SK-N-SH (cell line): ENCODE measurements around the gene ATOSA. TPM values are rescaled to one million over a fixed set of nuclear protein-coding genes. Genes with fewer than 3 reads are reported as not detected.

Experiments
- CHD2 ChIP-seq: fragments of 150-350 bp; IDR thresholded peaks from 2 replicates; pipeline ENCODE4 v1.6.1; 2018; ENCODE audit warnings: low read length; ENCODE audit not compliant: partially characterized antibody
- EP300 ChIP-seq, 2 experiments: IDR thresholded peaks; 2 replicates each; pipeline versions ENCODE4 v1.4.0 to v1.6.1; 2012; ENCODE audit warnings: borderline replicate concordance in 1 of 2, low read depth in 1 of 2, low read length in 1 of 2
- FOSL2 ChIP-seq: IDR thresholded peaks from 2 replicates; pipeline ENCODE4 v1.4.0; 2012; ENCODE audit warnings: low read depth, mild to moderate bottlenecking, moderate library complexity, borderline replicate concordance
- FOXJ3 ChIP-seq: sonication (generic); formaldehyde crosslinking; IDR thresholded peaks from 2 replicates; pipeline ENCODE4 v1.5.1; 2020; ENCODE audit warnings: mild to moderate bottlenecking, missing genetic modification reagents
- GABPA ChIP-seq: IDR thresholded peaks from 2 replicates; pipeline ENCODE4 v1.4.0; 2012; ENCODE audit warnings: low read depth, mild to moderate bottlenecking
- GATA2 ChIP-seq: sonication (generic); formaldehyde crosslinking; IDR thresholded peaks from 2 replicates; pipeline ENCODE4 v1.5.0; 2020; ENCODE audit warnings: mild to moderate bottlenecking, missing genetic modification reagents
- MAX ChIP-seq: IDR thresholded peaks from 2 replicates; pipeline ENCODE4 v1.4.0; 2012; ENCODE audit warnings: low read depth
- MEF2A ChIP-seq: IDR thresholded peaks from 2 replicates; pipeline ENCODE4 v1.4.0; 2012; ENCODE audit warnings: low read depth, borderline replicate concordance
- NRF1 ChIP-seq: IDR thresholded peaks from 2 replicates; pipeline ENCODE4 v1.6.1; 2012; ENCODE audit warnings: low read depth, mild to moderate bottlenecking, low read length
- PBX3 ChIP-seq: IDR thresholded peaks from 2 replicates; pipeline ENCODE4; 2012
- RAD21 ChIP-seq: IDR thresholded peaks from 2 replicates; pipeline ENCODE4 v1.6.1; 2012; ENCODE audit warnings: mild to moderate bottlenecking, low read length
- REST ChIP-seq: IDR thresholded peaks from 2 replicates; pipeline ENCODE4 v1.6.1; 2012; ENCODE audit warnings: mild to moderate bottlenecking, low read depth, low read length, moderate library complexity
- TAF1 ChIP-seq: IDR thresholded peaks from 2 replicates; pipeline ENCODE4 v1.6.1; 2012; ENCODE audit warnings: low read depth, mild to moderate bottlenecking, low read length, moderate library complexity, borderline replicate concordance
- TCF12 ChIP-seq: IDR thresholded peaks from 2 replicates; pipeline ENCODE4 v1.4.0; 2012
- USF2 ChIP-seq: fragments of 150-350 bp; IDR thresholded peaks from 2 replicates; pipeline ENCODE4 v1.6.1; 2017; ENCODE audit warnings: antibody characterized with exemption, low read length, low read depth, borderline replicate concordance
- YY1 ChIP-seq: IDR thresholded peaks from 2 replicates; pipeline ENCODE4 v1.4.0; 2012; ENCODE audit warnings: low read depth, mild to moderate bottlenecking
- polyA plus RNA-seq, 3 experiments: library from polyadenylated mRNA; depleted of rRNA; stranded (reverse); fragments of >200 nt; gene quantifications; 2 replicates each; pipeline ENCODE4 v1.2.3, GENCODE V29; 2012

The ATOSA gene
- polyA plus RNA-seq, 1 of the 3 experiments (the other 2 are of a cell fraction) = 7.4 TPM

GRCh38 chr15:52679232-52680040 lies at the start of gene ATOSA (continued):
- TF ChIP-seq REST (no peak), GATA2 (no peak), CHD2 (no peak), YY1 (no peak), EP300 (IDR thresholded peaks at IDR 0.05; ENCODE audit: borderline replicate concordance in 1 of 2, low read depth in 1 of 2, low read length in 1 of 2) (peak in 1 of 2 experiments; percentile 60; a peak in 1 of 4 replicates), FOSL2 (no peak), FOXJ3 (CRISPR knock-in tag) (no peak), TCF12 (no peak), RAD21 (no peak), USF2 (peak; percentile 78), MEF2A (no peak), TAF1 (peak; percentile 63; the same call in 1 of the 2 replicates), NRF1 (no peak), GABPA (peak; percentile 72), MAX (peak; percentile 85; the same call in 1 of the 2 replicates), PBX3 (no peak)
